Body of pancreas (tissue), 4 donors: ENCODE results near the gene PDLIM5.

Experiments used
- CTCF ChIP-seq, 7 experiments: fragments of 450-650 bp in 4 of 7; fragments of 200-600 bp in 3 of 7; sonication (generic) in 3 of 7; IDR thresholded peaks; one replicate each; pipeline ENCODE4 v1.5.1; 2016 to 2019; ENCODE audit warnings: antibody characterized with exemption in 7 of 7
- POLR2A ChIP-seq, 3 donors: fragments of 450-650 bp; IDR thresholded peaks; one replicate each; pipeline ENCODE4 v1.6.1; 2016; ENCODE audit warnings: antibody characterized with exemption in 3 of 3, mild to moderate bottlenecking in 2 of 3

GRCh38 chr4:94407846-94408245 lies 43.9 kb upstream of the PDLIM5 start:
- TF ChIP-seq POLR2A (IDR thresholded peaks at IDR 0.05), result no peak
- TF ChIP-seq CTCF (IDR thresholded peaks at IDR 0.05), result no peak
